Esophagus muscularis mucosa (tissue), 4 donors: ENCODE results near the gene ST6GAL1. TPM values are rescaled to one million over a fixed set of nuclear protein-coding genes. Genes with fewer than 3 reads are reported as not detected.
A peak's percentile ranks its signal among the peaks of the same experiment; 100 is the strongest.

Source experiments
- DNase-seq: peaks from one replicate; pipeline ENCODE4 v3.0.0-alpha.2; 2017; ENCODE audit errors: extremely low spot score
- H3K27ac ChIP-seq, 4 donors: fragments of 200-600 bp; sonication (generic); replicated peaks in 1 of 4; 1 replicate in 3 of 4; 2 replicates in 1 of 4; pipeline ENCODE4 v1.5.1; 2016 to 2019; ENCODE audit warnings: mild to moderate bottlenecking in 1 of 4
- H3K27me3 ChIP-seq, 4 donors: fragments of 200-600 bp; sonication (generic); one replicate each; pipeline versions ENCODE4 v1.5.1 to v1.6.0; 2016 to 2019
- H3K36me3 ChIP-seq, 4 donors: fragments of 200-600 bp; sonication (generic); one replicate each; pipeline ENCODE4 v1.5.1; 2016 to 2019
- H3K4me1 ChIP-seq, 4 donors: fragments of 200-600 bp; sonication (generic); one replicate each; pipeline ENCODE4 v1.5.1; 2016 to 2019
- H3K4me3 ChIP-seq, 4 donors: fragments of 200-600 bp; sonication (generic); 1 replicate in 2 of 4; 2 replicates in 2 of 4; pipeline ENCODE4 v1.5.1; 2016 to 2019; ENCODE audit warnings: mild to moderate bottlenecking in 4 of 4, moderate library complexity in 1 of 4
- H3K9me3 ChIP-seq, 4 donors: fragments of 200-600 bp; sonication (generic); 1 replicate in 3 of 4; 2 replicates in 1 of 4; pipeline ENCODE4 v1.5.1; 2016 to 2019
- CTCF ChIP-seq, 3 experiments: fragments of 200-600 bp in 2 of 3; fragments of 450-650 bp in 1 of 3; sonication (generic) in 2 of 3; IDR thresholded peaks; one replicate each; pipeline ENCODE4 v1.5.1; 2017 to 2019; ENCODE audit warnings: antibody characterized with exemption in 3 of 3, mild to moderate bottlenecking in 2 of 3, moderate library complexity in 1 of 3
- EP300 ChIP-seq: sonication (generic); formaldehyde crosslinking; IDR thresholded peaks from one replicate; pipeline ENCODE4 v1.6.1; 2017; ENCODE audit warnings: antibody characterized with exemption
- POLR2A ChIP-seq: fragments of 450-650 bp; IDR thresholded peaks from one replicate; pipeline ENCODE4 v1.6.1; 2017; ENCODE audit warnings: antibody characterized with exemption, moderate library complexity, mild to moderate bottlenecking, low read depth
- POLR2AphosphoS5 ChIP-seq, 2 donors: sonication (generic); formaldehyde crosslinking; IDR thresholded peaks; one replicate each; pipeline ENCODE4 v1.6.1; 2017; ENCODE audit warnings: antibody characterized with exemption in 2 of 2
- WGBS: methylation state at CpG from one replicate; pipeline ENCODE4 v1.1.5; 2018; 5-methylcytosine and 5-hydroxymethylcytosine counted together
- intact Hi-C: fragments of 100-400 bp; cut with DNase I; formaldehyde crosslinking; loops from one replicate; pipeline ENCODE4 v1.15.1; 2023
- total RNA-seq, 4 donors: library from RNA; depleted of rRNA; stranded (reverse); fragments of >200 nt; gene quantifications; one replicate each; pipeline versions ENCODE4 v1.1.0 to v1.2.1, GENCODE V29; 2016

The ST6GAL1 gene
- total RNA-seq, 4 donors from 2014 or later = 15.4 to 29.6 (median 24.4) TPM

DNA sequence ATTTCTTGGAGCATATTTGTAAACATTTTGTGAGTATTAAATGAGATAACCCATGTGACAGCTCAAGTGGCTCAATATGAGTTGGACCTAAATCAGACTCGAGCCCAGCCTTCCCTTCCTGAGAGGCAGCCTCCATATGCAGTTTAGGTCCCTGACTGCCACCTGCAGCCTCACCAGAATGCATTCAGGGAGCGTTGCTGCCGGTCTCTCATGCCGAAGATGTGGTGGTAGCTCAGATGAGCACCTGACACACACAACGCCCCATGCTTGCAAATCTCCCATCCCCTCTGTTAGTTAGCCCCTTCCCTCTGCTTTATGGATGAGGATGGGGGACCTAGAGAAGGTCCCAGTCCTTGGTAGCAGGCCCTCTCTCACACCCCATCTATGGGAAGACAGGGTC is 9.2 kb downstream of the ST6GAL1 start:
- Histone ChIP-seq H3K9me3 (no peaks in the 10 kb centered on the region), H3K36me3 (peaks cover 0 to 10% (median 0%) of the 10 kb centered on the region in 4 donors), H3K4me3 (no peak overlapping the region), H3K27me3 (no peaks in the 10 kb centered on the region), H3K27ac (no peak overlapping the region), H3K4me1 (peaks cover 8 to 41% (median 15%) of the 10 kb centered on the region in 4 donors)
- intact Hi-C loops = no loop called here
- TF ChIP-seq CTCF (IDR thresholded peaks at IDR 0.05) = no peak
- TF ChIP-seq EP300 = no peak
- TF ChIP-seq POLR2AphosphoS5 (IDR thresholded peaks at IDR 0.05) = no peak
- WGBS = 100% methylated on average over 5 of the region's 5 CpGs
- no peak for DNase-seq

DNA sequence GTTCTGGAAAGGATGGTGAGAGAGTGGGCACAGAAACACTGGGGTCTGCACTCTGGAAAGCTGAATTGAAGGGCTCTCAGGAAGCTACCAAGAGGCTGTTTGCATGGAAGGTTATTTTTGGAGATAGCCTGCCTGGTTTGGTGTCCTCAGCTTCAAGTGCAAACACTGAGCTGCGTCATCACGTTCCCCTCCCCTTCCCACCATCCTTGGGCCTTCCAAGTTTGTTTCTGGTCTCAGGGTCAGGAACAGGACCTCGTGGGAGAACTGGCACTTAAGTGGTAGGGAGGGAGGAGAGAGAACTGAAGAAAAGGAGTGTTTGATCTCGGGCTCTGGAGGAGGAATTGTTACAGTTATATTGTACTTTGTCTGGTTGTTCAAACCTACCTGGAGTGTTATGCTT is 10.6 kb downstream of the ST6GAL1 start:
- no peaks in the 10 kb centered on the region for H3K9me3 ChIP-seq
- H3K4me1 ChIP-seq = peaks cover 8 to 41% (median 15%) of the 10 kb centered on the region in 4 donors
- intact Hi-C loops = no loop called here
- 33% methylated on average over 4 of the region's 4 CpGs for WGBS
- TF ChIP-seq POLR2A (no peak), POLR2AphosphoS5 (IDR thresholded peaks at IDR 0.05) (no peak), EP300 (no peak), CTCF (IDR thresholded peaks at IDR 0.05) (no peak)
- H3K4me3 ChIP-seq = no peak overlapping the region
- peak overlapping the region in 2 of 4 donors; percentile 9 to 12 for H3K27ac ChIP-seq
- peaks cover 0 to 10% (median 0%) of the 10 kb centered on the region in 4 donors for H3K36me3 ChIP-seq
- no peaks in the 10 kb centered on the region for H3K27me3 ChIP-seq
- no peak for DNase-seq

DNA sequence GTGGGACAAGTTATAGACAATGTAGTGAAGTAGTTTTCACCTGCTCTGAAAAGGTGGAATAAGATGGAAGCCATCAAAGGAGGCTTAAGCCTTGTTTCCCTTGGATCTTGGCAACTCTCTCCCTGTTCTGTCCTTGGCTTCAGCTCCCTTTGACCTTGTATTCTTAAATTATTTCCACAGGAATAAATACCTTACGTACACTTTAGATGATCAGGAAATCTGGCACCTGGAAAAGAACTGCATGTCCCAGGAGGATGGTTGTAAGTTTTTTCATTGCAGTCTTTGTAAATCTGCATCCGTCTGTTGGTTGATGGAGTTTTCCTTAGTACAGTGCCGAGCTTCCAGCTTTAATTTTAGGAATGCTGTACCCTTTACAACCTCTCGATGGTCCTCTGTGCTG is 11.8 kb downstream of the ST6GAL1 start:
- 77% methylated on average over 4 of the region's 4 CpGs for WGBS
- Histone ChIP-seq H3K36me3 (peaks cover 0 to 10% (median 0%) of the 10 kb centered on the region in 4 donors), H3K4me3 (no peak overlapping the region), H3K9me3 (no peaks in the 10 kb centered on the region), H3K27me3 (no peaks in the 10 kb centered on the region), H3K4me1 (peaks cover 8 to 41% (median 16%) of the 10 kb centered on the region in 4 donors), H3K27ac (peak overlapping the region in 1 of 4 donors; percentile 31)
- DNase-seq = no peak
- intact Hi-C loops = no loop called here
- TF ChIP-seq EP300 (no peak), CTCF (IDR thresholded peaks at IDR 0.05) (no peak), POLR2AphosphoS5 (IDR thresholded peaks at IDR 0.05) (peak in 1 of 2 donors; percentile 28), POLR2A (no peak)

DNA sequence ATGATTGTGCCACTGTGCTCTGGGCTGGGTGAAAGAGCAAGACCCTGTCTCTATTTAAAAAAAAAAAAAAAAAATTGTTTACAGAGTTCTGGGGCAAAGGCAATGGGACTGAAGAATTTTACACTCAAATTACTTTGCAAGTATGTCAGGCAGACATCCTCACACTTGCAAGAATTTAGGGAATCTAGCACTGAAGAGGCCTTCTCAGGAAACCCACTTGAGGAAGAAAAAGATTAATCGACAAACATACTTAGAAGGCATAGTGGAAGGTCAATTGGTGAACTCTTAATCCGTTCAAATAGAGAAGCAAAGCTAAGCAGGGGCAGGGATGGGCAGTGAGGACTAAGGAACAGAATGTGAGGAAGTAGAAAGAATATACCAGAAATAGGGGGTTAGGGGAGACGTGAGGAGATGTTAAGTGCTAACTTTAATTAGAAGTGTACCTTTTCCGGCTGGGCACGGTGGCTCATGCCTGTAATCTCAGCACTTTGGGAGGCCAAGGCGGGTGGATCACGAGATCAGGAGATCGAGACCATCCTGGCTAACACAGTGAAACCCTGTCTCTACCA is 15.0 kb downstream of the ST6GAL1 start:
- intact Hi-C loops = no loop called here
- Histone ChIP-seq H3K4me3 (no peak overlapping the region), H3K9me3 (no peaks in the 10 kb centered on the region), H3K27ac (no peak overlapping the region), H3K36me3 (peaks cover 0 to 10% (median 0%) of the 10 kb centered on the region in 4 donors), H3K4me1 (peaks cover 14 to 41% (median 29%) of the 10 kb centered on the region in 4 donors), H3K27me3 (no peaks in the 10 kb centered on the region)
- TF ChIP-seq POLR2AphosphoS5 (IDR thresholded peaks at IDR 0.05) (no peak), POLR2A (no peak), CTCF (IDR thresholded peaks at IDR 0.05) (no peak), EP300 (no peak)
- WGBS = 81% methylated on average over 8 of the region's 8 CpGs
- no peak for DNase-seq
